B cell (primary cell): ENCODE results near the gene GGA2. TPM values are rescaled to one million over a fixed set of nuclear protein-coding genes. Genes with fewer than 3 reads are reported as not detected.

Experiments
- ATAC-seq: fragments of 200-7000 bp; cut with Tn5 transposase; one replicate; pipeline ENCODE4 v1.10.0; 2021; ENCODE audit warnings: low read depth, mild to moderate bottlenecking, moderate number of reproducible peaks, moderate library complexity
- CTCF ChIA-PET: fragments of 350-600 bp; sonication (Branson Sonifier 250); formaldehyde crosslinking; loops from one replicate; lab custom pipeline; 2021; ENCODE audit warnings: antibody characterized with exemption, inconsistent platforms; lab: Charles Lee
- POLR2A ChIA-PET: fragments of 350-600 bp; sonication (Branson Sonifier 250); formaldehyde crosslinking; loops from one replicate; lab custom pipeline; 2021; ENCODE audit warnings: antibody characterized with exemption; lab: Charles Lee
- DNase-seq: peaks from one replicate; pipeline ENCODE4 v3.0.0; 2013
- H2AFZ ChIP-seq: 2 replicates; pipeline ENCODE4 v1.6.1; 2012; ENCODE audit warnings: mild to moderate bottlenecking, low read depth, low read length; ENCODE audit not compliant: insufficient read depth, poor library complexity, severe bottlenecking
- H3K27ac ChIP-seq, 2 donors: 1 replicate in 1 of 2; 2 replicates in 1 of 2; pipeline ENCODE4 v1.5.1; 2012 to 2013; ENCODE audit warnings: low read length in 2 of 2, mild to moderate bottlenecking in 2 of 2, moderate library complexity in 1 of 2
- H3K27me3 ChIP-seq, 4 experiments: fragments of 200-600 bp in 1 of 4; sonication (generic) in 1 of 4; replicated peaks in 1 of 4; 1 replicate in 2 of 4; 2 replicates in 2 of 4; pipeline versions ENCODE4 v1.6.1 to v1.7.0; 2013 to 2016; ENCODE audit warnings: low read length in 3 of 4, mild to moderate bottlenecking in 2 of 4, mixed read lengths in 1 of 4, moderate library complexity in 1 of 4; ENCODE audit not compliant: insufficient read depth in 4 of 4, control insufficient read depth in 3 of 4; ENCODE audit errors: control extremely low read depth in 1 of 4
- H3K36me3 ChIP-seq, 2 experiments: replicated peaks in 1 of 2; 1 replicate in 1 of 2; 2 replicates in 1 of 2; pipeline versions ENCODE4 v1.6.1 to v1.7.1; 2013; ENCODE audit warnings: low read length in 1 of 2; ENCODE audit not compliant: insufficient read depth in 2 of 2, control insufficient read depth in 1 of 2; ENCODE audit errors: control extremely low read depth in 1 of 2, extremely low read depth in 1 of 2
- H3K4me1 ChIP-seq, 2 donors: fragments of 200-600 bp in 1 of 2; sonication (generic) in 1 of 2; 1 replicate in 1 of 2; 2 replicates in 1 of 2; pipeline versions ENCODE4 v1.5.1 to v1.6.1; 2013 to 2017; ENCODE audit warnings: low read length in 2 of 2; ENCODE audit not compliant: control insufficient read depth in 2 of 2, insufficient read depth in 2 of 2
- H3K4me2 ChIP-seq: replicated peaks from 2 replicates; pipeline ENCODE3; 2012; ENCODE audit warnings: mild to moderate bottlenecking, low read depth, low read length; ENCODE audit not compliant: poor library complexity, severe bottlenecking
- H3K4me3 ChIP-seq, 5 experiments: fragments of 200-600 bp in 1 of 5; sonication (generic) in 1 of 5; 1 replicate in 3 of 5; 2 replicates in 2 of 5; pipeline versions ENCODE4 v1.5.1 to v1.7.0; 2011 to 2016; ENCODE audit warnings: low read length in 4 of 5, mild to moderate bottlenecking in 4 of 5, low read depth in 2 of 5, control low read depth in 1 of 5, moderate library complexity in 1 of 5; ENCODE audit not compliant: insufficient read depth in 1 of 5; ENCODE audit errors: control extremely low read depth in 1 of 5, extremely low read depth in 1 of 5
- H3K79me2 ChIP-seq: fragments of 200-600 bp; sonication (generic); one replicate; pipeline ENCODE4 v1.6.0; 2016; ENCODE audit warnings: low read length; ENCODE audit not compliant: control insufficient read depth, insufficient read depth
- H3K9ac ChIP-seq: fragments of 200-600 bp; sonication (generic); 2 replicates; pipeline ENCODE4 v1.6.1; 2017; ENCODE audit warnings: mild to moderate bottlenecking, low read length, moderate library complexity
- H3K9me3 ChIP-seq, 3 donors: one replicate each; pipeline versions ENCODE4 v1.6.1 to v1.7.1; 2013; ENCODE audit warnings: low read length in 2 of 3; ENCODE audit not compliant: control insufficient read depth in 2 of 3, insufficient read depth in 1 of 3; ENCODE audit errors: control extremely low read depth in 1 of 3
- H4K20me1 ChIP-seq: 2 replicates; pipeline ENCODE4 v1.6.0; 2012; ENCODE audit warnings: mild to moderate bottlenecking, low read length; ENCODE audit not compliant: insufficient read depth, control insufficient read depth, poor library complexity, severe bottlenecking
- H3K27ac Mint-ChIP-seq: one replicate; pipeline ENCODE4 v1.8.0; 2021; ENCODE audit warnings: mixed read lengths
- H3K27me3 Mint-ChIP-seq: one replicate; pipeline ENCODE4 v1.8.0; 2021; ENCODE audit warnings: mixed read lengths
- H3K4me1 Mint-ChIP-seq: one replicate; pipeline ENCODE4 v1.8.0; 2021; ENCODE audit warnings: mixed read lengths
- H3K4me3 Mint-ChIP-seq: one replicate; pipeline ENCODE4 v1.8.0; 2021; ENCODE audit warnings: mixed read lengths
- H3K9me3 Mint-ChIP-seq: one replicate; pipeline ENCODE4 v1.8.0; 2022; ENCODE audit warnings: mixed read lengths; ENCODE audit not compliant: insufficient read depth
- EZH2 ChIP-seq: IDR thresholded peaks from 2 replicates; pipeline ENCODE4 v1.6.1; 2012; ENCODE audit warnings: borderline replicate concordance, low read depth, mild to moderate bottlenecking, moderate library complexity, low read length; ENCODE audit not compliant: insufficient read depth, poor library complexity, severe bottlenecking
- WGBS: methylation state at CpG from one replicate; pipeline ENCODE4 v1.1.5; 2013; ENCODE audit warnings: missing lambda C conversion rate; ENCODE audit not compliant: insufficient coverage; 5-methylcytosine and 5-hydroxymethylcytosine counted together
- intact Hi-C: fragments of 100-400 bp; cut with micrococcal nuclease; formaldehyde crosslinking; loops from one replicate; pipeline ENCODE4 v1.10.0; 2022
- polyA plus RNA-seq: library from polyadenylated mRNA; depleted of rRNA; stranded (reverse); fragments of >200 nt; gene quantifications from 2 replicates; pipeline ENCODE4 v1.2.3, GENCODE V29; 2012
- total RNA-seq, 2 donors: library from RNA; stranded (reverse); fragments of 120-200 nt in 1 of 2; gene quantifications; 1 replicate in 1 of 2; 2 replicates in 1 of 2; pipeline versions ENCODE4 v1.2.3 to v1.2.4, GENCODE V29; 2013 to 2022
- TF ChIP-seq, protein P1 (sequence below): fragments of 200-600 bp; IDR thresholded peaks from one replicate; pipeline ENCODE4 v1.8.0; 2022; ENCODE audit warnings: antibody characterized with exemption, mild to moderate bottlenecking

GGA2 gene
- total and polyA plus RNA-seq, 2 donors (not counting 1 experiment from before 2014, with no cell fraction given), result 227 to 832 TPM

DNA sequence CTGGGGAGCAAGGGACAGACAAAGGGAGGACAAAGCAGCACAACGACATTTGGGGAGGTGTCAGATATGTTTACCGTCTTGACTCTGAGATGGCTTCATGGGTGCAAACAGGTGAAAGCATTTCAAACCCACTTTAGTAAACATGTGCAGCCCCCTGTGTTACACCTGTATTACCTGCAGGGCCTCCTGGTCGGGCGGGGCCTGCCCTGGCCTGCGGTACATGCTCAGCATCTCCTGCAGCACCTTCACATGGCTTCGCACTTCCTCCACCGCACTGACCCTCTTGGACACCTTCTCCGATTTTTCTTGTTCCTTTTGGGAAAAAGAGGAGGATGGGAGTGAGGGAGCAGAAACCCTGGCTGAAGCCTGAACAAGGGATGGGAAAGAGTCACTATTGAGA lies 24.5 kb downstream of the GGA2 start:
- no peak for DNase-seq
- no peaks in the 10 kb centered on the region for H3K27me3 Mint-ChIP-seq
- Histone ChIP-seq H4K20me1 (peaks cover 96% of the 10 kb centered on the region), H3K4me2 (no peak overlapping the region), H2AFZ (no peak overlapping the region), H3K4me3 (no peak overlapping the region), H3K79me2 (peaks cover 81% of the 10 kb centered on the region), H3K27ac (no peak overlapping the region), H3K9me3 (no peaks in the 10 kb centered on the region), H3K4me1 (no peaks in the 10 kb centered on the region), H3K36me3 (peaks cover 4 to 94% of the 10 kb centered on the region in 2 experiments), H3K27me3 (no peaks in the 10 kb centered on the region), H3K9ac (no peak overlapping the region)
- no peak for TF ChIP-seq EZH2
- TF ChIP-seq, protein P1, sequence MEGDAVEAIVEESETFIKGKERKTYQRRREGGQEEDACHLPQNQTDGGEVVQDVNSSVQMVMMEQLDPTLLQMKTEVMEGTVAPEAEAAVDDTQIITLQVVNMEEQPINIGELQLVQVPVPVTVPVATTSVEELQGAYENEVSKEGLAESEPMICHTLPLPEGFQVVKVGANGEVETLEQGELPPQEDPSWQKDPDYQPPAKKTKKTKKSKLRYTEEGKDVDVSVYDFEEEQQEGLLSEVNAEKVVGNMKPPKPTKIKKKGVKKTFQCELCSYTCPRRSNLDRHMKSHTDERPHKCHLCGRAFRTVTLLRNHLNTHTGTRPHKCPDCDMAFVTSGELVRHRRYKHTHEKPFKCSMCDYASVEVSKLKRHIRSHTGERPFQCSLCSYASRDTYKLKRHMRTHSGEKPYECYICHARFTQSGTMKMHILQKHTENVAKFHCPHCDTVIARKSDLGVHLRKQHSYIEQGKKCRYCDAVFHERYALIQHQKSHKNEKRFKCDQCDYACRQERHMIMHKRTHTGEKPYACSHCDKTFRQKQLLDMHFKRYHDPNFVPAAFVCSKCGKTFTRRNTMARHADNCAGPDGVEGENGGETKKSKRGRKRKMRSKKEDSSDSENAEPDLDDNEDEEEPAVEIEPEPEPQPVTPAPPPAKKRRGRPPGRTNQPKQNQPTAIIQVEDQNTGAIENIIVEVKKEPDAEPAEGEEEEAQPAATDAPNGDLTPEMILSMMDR, result no peak
- ChIA-PET CTCF (no interaction called here), POLR2A (no interaction called here)
- H3K4me1 Mint-ChIP-seq, result peaks cover 5% of the 10 kb centered on the region
- WGBS, result 94% methylated on average over 6 of the region's 8 CpGs
- no peak overlapping the region for H3K27ac Mint-ChIP-seq
- H3K9me3 Mint-ChIP-seq, result no peaks in the 10 kb centered on the region
- no peak for ATAC-seq
- no peak overlapping the region for H3K4me3 Mint-ChIP-seq
- intact Hi-C loops, result no loop called here

- no peaks in the 10 kb centered on the region for H3K9me3 Mint-ChIP-seq
- 100% methylated on average over 1 of the region's 2 CpGs for WGBS
- H3K9ac ChIP-seq, result no peak overlapping the region
- no peak overlapping the region for H2AFZ ChIP-seq
- POLR2A ChIA-PET, result no interaction called here
- intact Hi-C loops, result no loop called here
- no peaks in the 10 kb centered on the region for H3K27me3 ChIP-seq
- no peak for DNase-seq
- H3K4me1 Mint-ChIP-seq, result peaks cover 3% of the 10 kb centered on the region
- no peak overlapping the region for H3K27ac Mint-ChIP-seq
- no peaks in the 10 kb centered on the region for H3K27me3 Mint-ChIP-seq
- peaks cover 81% of the 10 kb centered on the region for H3K79me2 ChIP-seq
- peaks cover 4 to 94% of the 10 kb centered on the region in 2 experiments for H3K36me3 ChIP-seq
- H3K4me3 ChIP-seq, result no peak overlapping the region
- H3K4me1 ChIP-seq, result no peaks in the 10 kb centered on the region
- no peak overlapping the region for H3K4me2 ChIP-seq
- H4K20me1 ChIP-seq, result peaks cover 97% of the 10 kb centered on the region
- H3K27ac ChIP-seq, result no peak overlapping the region
- no peak for ATAC-seq
- H3K4me3 Mint-ChIP-seq, result no peak overlapping the region
- H3K9me3 ChIP-seq, result no peaks in the 10 kb centered on the region
- CTCF ChIA-PET, result no interaction called here
- TF ChIP-seq, protein P1, result no peak
- no peak for TF ChIP-seq EZH2
Measured at GRCh38 chr16:23485257-23485614, 25.1 kb downstream of the GGA2 start.
